HG03565 (cell line): ENCODE results near the gene GPHA2.
"Not testable (repeated sequence)": the region's sequence is repeated elsewhere in the genome, so short reads cannot be mapped to it uniquely, and the experiment has no call there.

Experiments used
- ATAC-seq: cut with Tn5 transposase; IDR thresholded peaks from one replicate; pipeline ENCODE4 v1.9.1; 2021; ENCODE audit warnings: mild to moderate bottlenecking, moderate library complexity; ENCODE audit not compliant: unreplicated experiment

GPHA2 gene

GRCh38 chr11:64935359-64936081 is at the start of gene GPHA2:
TSS of gene GPHA2 (minus strand) at chr11:64935893. CDS start at chr11:64935460, 433 bp downstream.
- no peak for ATAC-seq

- not testable (repeated sequence) for ATAC-seq
These were observed 47.6 kb upstream of the GPHA2 start for GRCh38 chr11:64983339-64983738.

- ATAC-seq = no peak
These were observed 41.0 kb upstream of the GPHA2 start for GRCh38 chr11:64976651-64977050.

GRCh38 chr11:64974124-64974523 is 38.4 kb upstream of the GPHA2 start:
- ATAC-seq = no peak

GRCh38 chr11:64971421-64972233 is 35.9 kb upstream of the GPHA2 start, which contains the start of gene MAJIN:
TSS of gene MAJIN (minus strand) at chr11:64972108. CDS start at chr11:64959405, 12,703 bp downstream.
- ATAC-seq = no peak

GRCh38 chr11:64970731-64971151 is 35.0 kb upstream of the GPHA2 start:
- no peak for ATAC-seq

- ATAC-seq = no peak
These were observed 33.5 kb upstream of the GPHA2 start for GRCh38 chr11:64969209-64969608.

GRCh38 chr11:64967375-64967774 is 31.7 kb upstream of the GPHA2 start:
- ATAC-seq = no peak

- no peak for ATAC-seq
These were observed 27.5 kb upstream of the GPHA2 start for GRCh38 chr11:64963072-64963631.

- no peak for ATAC-seq
These were observed 25.0 kb upstream of the GPHA2 start for GRCh38 chr11:64960719-64961118.

- ATAC-seq = no peak
These were observed 23.8 kb upstream of the GPHA2 start for GRCh38 chr11:64959498-64959897.

GRCh38 chr11:64954201-64954600 is 18.5 kb upstream of the GPHA2 start:
- ATAC-seq = no peak

GRCh38 chr11:64951529-64951928 is 15.8 kb upstream of the GPHA2 start:
- ATAC-seq = no peak

- no peak for ATAC-seq
These were observed 11.6 kb upstream of the GPHA2 start for GRCh38 chr11:64947208-64947814.

- ATAC-seq = no peak
These were observed 846 bp upstream of the GPHA2 start for GRCh38 chr11:64936539-64936938.

GRCh38 chr11:64934682-64935358 is 873 bp downstream of the GPHA2 start:
- ATAC-seq = no peak

- ATAC-seq = no peak
These were observed 1.6 kb downstream of the GPHA2 start for GRCh38 chr11:64933935-64934681.

- no peak for ATAC-seq
These were observed 2.3 kb downstream of the GPHA2 start for GRCh38 chr11:64933213-64933934.

- ATAC-seq = no peak
These were observed 3.4 kb downstream of the GPHA2 start for GRCh38 chr11:64932324-64932723.
